GM18526 (cell line): ENCODE measurements around the gene ABHD12B.

ENCODE experiments used
- POLR2A ChIP-seq: IDR thresholded peaks from 3 replicates; pipeline ENCODE4 v1.6.1; 2011; ENCODE audit not compliant: insufficient read length; ENCODE audit errors: extremely low read depth

Gene ABHD12B

GRCh38 chr14:50936016-50936340, 64.1 kb downstream of the ABHD12B start:
- no peak for TF ChIP-seq POLR2A

- no peak for TF ChIP-seq POLR2A
Measured at GRCh38 chr14:50936882-50937281, 65.0 kb downstream of the ABHD12B start.

DNA sequence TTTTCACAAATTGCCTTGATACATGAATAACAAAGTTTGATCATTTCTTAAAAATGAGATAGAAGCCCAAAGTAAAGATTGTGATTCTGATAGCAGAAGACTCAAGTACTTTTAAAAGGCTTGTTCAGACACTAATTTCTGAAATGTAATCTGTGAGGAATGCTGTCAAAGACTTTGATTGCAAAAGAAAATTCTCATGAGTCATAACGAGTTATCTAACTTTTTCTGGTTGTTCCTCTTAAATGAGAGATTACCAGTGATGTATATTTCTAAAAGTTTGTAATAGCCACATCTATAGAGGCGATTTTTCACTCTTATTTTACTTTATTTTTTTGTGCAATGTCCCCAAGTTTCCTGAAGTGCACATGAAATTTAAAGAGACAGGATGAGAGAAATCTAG, 65.5 kb downstream of the ABHD12B start:
- TF ChIP-seq POLR2A = no peak

- no peak for TF ChIP-seq POLR2A
Measured at GRCh38 chr14:50937800-50938199, 65.9 kb downstream of the ABHD12B start.

DNA sequence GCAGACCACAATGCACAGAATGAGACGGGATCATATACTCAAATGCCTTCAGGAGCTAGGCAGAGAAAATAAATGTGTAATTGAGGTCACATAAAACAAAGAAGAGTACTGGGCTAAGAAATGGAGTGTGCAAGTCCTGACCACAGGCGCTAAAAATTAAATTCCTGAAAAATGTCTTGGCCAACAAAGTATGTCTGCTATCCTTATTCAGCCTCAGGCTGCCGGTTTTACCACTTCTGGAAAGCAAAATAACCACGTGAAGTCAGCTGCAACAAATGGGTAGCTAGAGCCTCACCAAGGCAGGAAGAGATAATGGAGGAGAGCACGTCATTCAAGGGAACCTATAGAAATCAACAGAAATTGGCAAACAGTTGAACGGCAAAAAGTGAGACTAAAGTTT, 69.3 kb downstream of the ABHD12B start:
- no peak for TF ChIP-seq POLR2A

GRCh38 chr14:50943261-50943942, 71.5 kb downstream of the ABHD12B start:
- TF ChIP-seq POLR2A = no peak

DNA sequence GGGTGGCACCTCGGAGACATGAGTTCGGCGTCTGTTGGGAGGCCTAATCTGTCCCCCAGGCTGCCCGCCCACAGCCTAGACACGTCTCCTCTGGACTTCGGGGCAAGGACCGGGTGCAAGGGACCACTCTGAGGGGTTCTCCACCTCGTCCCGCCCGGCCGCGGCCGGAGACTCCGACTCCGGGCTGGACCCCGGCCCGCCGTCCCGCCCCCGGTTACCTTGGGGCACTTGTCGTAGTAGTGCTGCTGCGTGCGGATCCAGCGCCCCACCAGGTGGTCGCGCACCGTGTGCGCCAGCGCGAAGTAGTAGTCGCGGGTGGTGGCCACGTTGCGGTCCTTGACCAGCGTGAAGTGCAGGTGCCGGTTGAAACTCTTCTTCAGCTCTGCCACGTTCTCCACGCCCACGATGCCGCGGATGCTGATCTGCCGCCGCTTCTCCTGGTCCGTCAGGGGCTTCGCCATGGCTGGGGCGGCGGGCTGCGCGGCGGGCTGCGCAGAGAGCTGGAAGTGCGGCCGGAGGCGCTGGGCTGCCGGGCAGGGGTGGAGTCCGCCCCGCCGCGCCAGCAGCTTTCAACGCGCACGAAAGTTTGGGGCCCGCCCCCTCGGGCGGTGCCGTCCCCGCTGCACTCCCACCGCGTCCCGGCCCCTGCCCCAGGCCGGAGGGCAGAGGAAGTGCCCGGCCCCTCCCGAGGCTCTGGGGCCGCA, 72.2 kb downstream of the ABHD12B start, which contains the start of gene PYGL:
TSS of gene PYGL (minus strand) at position 541 of the 704 bp plus-strand sequence. CDS start at position 461, 80 bp downstream.
- TF ChIP-seq POLR2A = no peak

GRCh38 chr14:50944647-50945413, 73.0 kb downstream of the ABHD12B start:
- TF ChIP-seq POLR2A = no peak

DNA sequence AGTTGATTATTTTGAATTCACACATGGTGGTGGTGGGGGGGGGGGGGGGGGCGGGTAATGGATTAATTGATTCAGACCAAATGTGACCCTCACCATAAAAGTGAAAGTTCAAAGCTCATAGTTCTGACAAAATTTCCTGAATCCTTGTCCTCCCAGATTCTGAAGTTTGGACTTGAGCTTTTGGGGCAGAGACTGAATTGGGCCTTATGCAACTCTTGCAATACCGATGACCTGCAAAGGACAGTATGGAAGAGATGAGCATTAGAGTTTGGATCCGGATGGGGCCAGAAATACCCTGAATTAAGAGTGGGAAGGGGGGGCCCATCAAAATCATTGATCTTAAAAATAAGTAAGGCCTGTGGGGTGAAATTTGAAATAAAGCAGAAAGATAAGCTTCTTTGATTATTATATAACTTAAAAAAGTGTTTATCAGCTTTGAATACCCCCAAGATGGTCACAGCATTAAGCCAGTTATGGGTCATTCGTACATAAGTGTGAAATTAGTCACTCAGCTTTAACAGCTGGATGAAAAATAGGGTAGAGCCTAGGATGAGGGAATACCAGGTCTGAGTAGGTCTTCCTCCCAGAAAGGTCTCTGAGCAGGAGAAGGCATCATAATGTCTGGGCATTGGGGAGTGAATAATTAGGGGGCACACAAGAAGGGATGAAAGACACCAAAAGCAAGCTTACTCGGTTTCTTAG, 74.5 kb downstream of the ABHD12B start:
- TF ChIP-seq POLR2A = no peak

DNA sequence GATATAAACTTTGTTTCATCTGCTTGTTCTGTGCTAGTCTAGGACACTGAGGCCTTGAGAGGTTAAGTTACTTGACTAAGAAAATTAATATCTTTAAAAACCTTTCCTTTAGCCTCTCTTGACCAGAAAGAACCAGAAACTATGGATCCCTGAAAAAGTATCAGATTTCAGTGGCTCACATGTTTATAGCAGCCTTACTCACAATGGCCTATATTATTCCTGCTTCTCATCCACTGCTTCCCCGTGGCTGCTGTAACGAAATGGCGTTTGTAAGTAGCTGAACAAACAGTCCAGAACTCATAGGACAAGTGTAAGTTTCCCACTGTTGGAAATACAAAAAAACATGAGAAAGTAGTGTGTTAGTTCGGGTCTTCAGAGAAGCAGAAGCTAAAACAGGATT, 75.6 kb downstream of the ABHD12B start:
- TF ChIP-seq POLR2A = no peak

- TF ChIP-seq POLR2A = no peak
Measured at GRCh38 chr14:50948205-50948604, 76.4 kb downstream of the ABHD12B start.

GRCh38 chr14:50951032-50951431, 79.2 kb downstream of the ABHD12B start:
- TF ChIP-seq POLR2A = no peak

DNA sequence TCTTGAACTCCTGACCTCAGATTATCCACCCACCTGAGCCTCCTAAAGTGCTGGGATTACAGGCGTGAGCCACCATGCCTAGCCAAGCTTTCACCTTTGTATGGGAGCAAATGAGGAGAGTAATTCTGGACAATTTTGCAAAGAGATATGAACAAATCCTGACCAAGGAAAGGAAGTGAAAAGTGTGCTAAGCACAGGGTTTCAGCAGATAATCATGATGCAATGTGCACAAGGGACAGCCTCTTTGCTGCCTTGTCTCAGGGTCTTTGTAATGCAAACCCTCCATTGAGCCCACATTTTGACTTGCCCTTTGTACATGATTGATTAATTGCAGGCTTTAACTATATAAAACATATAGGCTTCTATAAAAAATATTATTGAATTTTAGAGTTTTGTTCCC, 81.6 kb downstream of the ABHD12B start:
- no peak for TF ChIP-seq POLR2A
